Chondrocyte (in vitro differentiated cells): ENCODE data around the gene CCDC24. TPM values are rescaled to one million over a fixed set of nuclear protein-coding genes. Genes with fewer than 3 reads are reported as not detected.

Experiments used
- DNase-seq: peaks from one replicate; pipeline ENCODE4 v3.0.0; 2021; ENCODE audit warnings: mixed read lengths, low spot score
- H3K27ac Mint-ChIP-seq: one replicate; pipeline ENCODE4 v1.8.0; 2021; ENCODE audit warnings: mild to moderate bottlenecking, moderate library complexity, mixed read lengths; ENCODE audit not compliant: unreplicated experiment
- H3K27me3 Mint-ChIP-seq: 2 replicates; pipeline ENCODE4 v1.8.0; 2021; ENCODE audit warnings: low read depth, mixed read lengths
- H3K36me3 Mint-ChIP-seq: 2 replicates; pipeline ENCODE4 v1.8.0; 2021; ENCODE audit warnings: low read depth, mixed read lengths
- H3K4me1 Mint-ChIP-seq: 2 replicates; pipeline ENCODE4 v1.8.0; 2021; ENCODE audit warnings: low read depth, mild to moderate bottlenecking, mixed read lengths
- H3K4me3 Mint-ChIP-seq: one replicate; pipeline ENCODE4 v1.8.0; 2021; ENCODE audit warnings: mild to moderate bottlenecking, moderate library complexity, mixed read lengths; ENCODE audit not compliant: unreplicated experiment
- H3K9me3 Mint-ChIP-seq: 2 replicates; pipeline ENCODE4 v1.8.0; 2021; ENCODE audit warnings: low read depth, mixed read lengths
- total RNA-seq: library from RNA; stranded (reverse); gene quantifications from 3 replicates; pipeline ENCODE4 v1.2.1, GENCODE V29; 2021
- TF ChIP-seq, protein P1 (sequence below): fragments of 200-600 bp; sonication (generic); IDR thresholded peaks from 2 replicates; pipeline ENCODE4 v1.5.0; 2021; ENCODE audit warnings: antibody characterized with exemption, mild to moderate bottlenecking, moderate library complexity

The CCDC24 gene
- total RNA-seq, 1 donor from 2014 or later = 6.3 TPM

GRCh38 chr1:43978551-43979260, 12.7 kb upstream of the CCDC24 start, which contains the start of gene B4GALT2:
Gene B4GALT2, plus strand, starts transcription at chr1:43979210. Its CDS starts 1,951 bp downstream, at chr1:43981161.
- peaks cover 63% of the 10 kb centered on the region for H3K4me1 Mint-ChIP-seq
- peak within 1 kb of the TSS; percentile 91 for H3K4me3 Mint-ChIP-seq
- H3K9me3 Mint-ChIP-seq = no peaks in the 10 kb centered on the region
- H3K27me3 Mint-ChIP-seq = no peaks in the 10 kb centered on the region
- peaks cover 34% of the 10 kb centered on the region for H3K36me3 Mint-ChIP-seq
- H3K27ac Mint-ChIP-seq = peak within 1 kb of the TSS; percentile 90
- no peak for DNase-seq
- TF ChIP-seq, protein P1, sequence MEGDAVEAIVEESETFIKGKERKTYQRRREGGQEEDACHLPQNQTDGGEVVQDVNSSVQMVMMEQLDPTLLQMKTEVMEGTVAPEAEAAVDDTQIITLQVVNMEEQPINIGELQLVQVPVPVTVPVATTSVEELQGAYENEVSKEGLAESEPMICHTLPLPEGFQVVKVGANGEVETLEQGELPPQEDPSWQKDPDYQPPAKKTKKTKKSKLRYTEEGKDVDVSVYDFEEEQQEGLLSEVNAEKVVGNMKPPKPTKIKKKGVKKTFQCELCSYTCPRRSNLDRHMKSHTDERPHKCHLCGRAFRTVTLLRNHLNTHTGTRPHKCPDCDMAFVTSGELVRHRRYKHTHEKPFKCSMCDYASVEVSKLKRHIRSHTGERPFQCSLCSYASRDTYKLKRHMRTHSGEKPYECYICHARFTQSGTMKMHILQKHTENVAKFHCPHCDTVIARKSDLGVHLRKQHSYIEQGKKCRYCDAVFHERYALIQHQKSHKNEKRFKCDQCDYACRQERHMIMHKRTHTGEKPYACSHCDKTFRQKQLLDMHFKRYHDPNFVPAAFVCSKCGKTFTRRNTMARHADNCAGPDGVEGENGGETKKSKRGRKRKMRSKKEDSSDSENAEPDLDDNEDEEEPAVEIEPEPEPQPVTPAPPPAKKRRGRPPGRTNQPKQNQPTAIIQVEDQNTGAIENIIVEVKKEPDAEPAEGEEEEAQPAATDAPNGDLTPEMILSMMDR = no peak

DNA sequence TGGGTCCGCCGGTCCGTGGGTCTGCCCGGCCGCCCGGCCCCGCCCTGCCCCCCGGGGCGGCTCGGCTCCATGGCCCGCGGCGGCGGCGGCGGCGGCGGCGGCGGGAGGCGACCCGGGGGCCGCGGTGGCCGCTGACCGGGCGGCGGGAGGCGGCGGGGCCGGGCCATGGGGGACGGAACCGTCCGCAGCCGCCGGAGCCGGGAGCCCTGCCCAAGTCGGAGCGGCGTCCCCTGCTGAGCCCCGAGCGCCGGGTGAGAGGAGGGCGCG, 12.2 kb upstream of the CCDC24 start:
- no peak for DNase-seq
- H3K27me3 Mint-ChIP-seq = no peaks in the 10 kb centered on the region
- no peak overlapping the region for H3K4me3 Mint-ChIP-seq
- H3K9me3 Mint-ChIP-seq = no peaks in the 10 kb centered on the region
- H3K36me3 Mint-ChIP-seq = peaks cover 35% of the 10 kb centered on the region
- no peak overlapping the region for H3K27ac Mint-ChIP-seq
- H3K4me1 Mint-ChIP-seq = peaks cover 58% of the 10 kb centered on the region
- TF ChIP-seq, protein P1 = no peak

GRCh38 chr1:43979528-43980254, 11.7 kb upstream of the CCDC24 start:
- no peaks in the 10 kb centered on the region for H3K27me3 Mint-ChIP-seq
- peaks cover 38% of the 10 kb centered on the region for H3K36me3 Mint-ChIP-seq
- no peak for DNase-seq
- peaks cover 56% of the 10 kb centered on the region for H3K4me1 Mint-ChIP-seq
- TF ChIP-seq, protein P1 = no peak
- H3K27ac Mint-ChIP-seq = peak overlapping the region; percentile 90
- H3K4me3 Mint-ChIP-seq = peak overlapping the region; percentile 91
- no peaks in the 10 kb centered on the region for H3K9me3 Mint-ChIP-seq

DNA sequence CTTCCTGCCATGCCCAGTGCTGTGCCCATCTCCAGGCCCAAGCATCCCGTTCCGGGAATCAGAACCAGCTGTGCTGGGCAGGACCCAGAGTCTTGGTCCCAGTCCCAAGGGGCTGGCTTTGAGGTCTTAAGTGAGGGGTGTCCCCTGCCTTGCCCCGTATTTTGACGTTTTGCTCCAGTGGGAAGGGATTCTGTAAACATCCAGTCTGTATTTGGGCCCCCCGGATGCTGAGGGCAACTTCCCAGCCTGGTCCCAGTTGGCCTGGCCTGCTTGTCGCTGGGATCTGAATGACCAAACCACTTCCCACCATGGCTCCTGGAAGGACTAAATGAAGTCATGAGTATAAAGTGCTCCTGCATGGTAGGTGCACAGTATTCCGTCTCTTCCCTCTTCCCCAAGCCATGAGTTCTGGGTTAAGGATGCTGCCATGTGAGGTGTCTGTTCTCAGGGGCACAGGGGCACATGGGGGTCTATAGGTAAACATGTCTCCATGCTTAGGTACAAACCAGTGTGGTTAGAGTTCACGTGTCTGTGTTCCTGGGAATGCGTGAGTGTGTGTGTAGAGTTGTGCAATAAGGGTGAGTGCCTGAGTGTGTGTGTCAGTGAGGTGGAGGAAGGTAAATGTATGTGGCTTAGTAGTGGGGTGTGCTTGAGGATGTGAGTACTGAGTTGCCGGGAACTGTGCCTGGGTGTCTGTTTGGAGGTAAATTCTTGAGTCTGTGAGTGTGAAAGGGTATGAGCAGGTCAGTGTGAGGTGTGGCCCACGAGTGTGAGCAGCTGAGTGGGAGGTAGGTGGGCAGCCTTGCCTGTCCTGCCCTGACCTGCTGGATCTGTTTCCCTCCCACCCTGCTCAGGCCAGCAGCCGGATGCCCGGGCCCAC, 10.9 kb upstream of the CCDC24 start:
- TF ChIP-seq, protein P1 = no peak
- peak overlapping the region; percentile 90 for H3K27ac Mint-ChIP-seq
- H3K4me1 Mint-ChIP-seq = peaks cover 56% of the 10 kb centered on the region
- H3K9me3 Mint-ChIP-seq = no peaks in the 10 kb centered on the region
- H3K4me3 Mint-ChIP-seq = peak overlapping the region; percentile 91
- no peaks in the 10 kb centered on the region for H3K27me3 Mint-ChIP-seq
- peaks cover 40% of the 10 kb centered on the region for H3K36me3 Mint-ChIP-seq
- DNase-seq = no peak

- DNase-seq = no peak
- H3K27me3 Mint-ChIP-seq = no peaks in the 10 kb centered on the region
- peaks cover 51% of the 10 kb centered on the region for H3K4me1 Mint-ChIP-seq
- no peak overlapping the region for H3K27ac Mint-ChIP-seq
- TF ChIP-seq, protein P1 = no peak
- peak overlapping the region; percentile 91 for H3K4me3 Mint-ChIP-seq
- peaks cover 43% of the 10 kb centered on the region for H3K36me3 Mint-ChIP-seq
- no peaks in the 10 kb centered on the region for H3K9me3 Mint-ChIP-seq
Observed at GRCh38 chr1:43981135-43981491, 10.3 kb upstream of the CCDC24 start.
